Heart right ventricle (tissue), 16 donors: ENCODE measurements around the gene FEM1C. TPM values are rescaled to one million over a fixed set of nuclear protein-coding genes. Genes with fewer than 3 reads are reported as not detected.

Experiments
- ATAC-seq, 8 donors: fragments of 200-7000 bp; cut with Tn5 transposase; one replicate each; pipeline ENCODE4 v1.9.1; 2020; ENCODE audit warnings: mild to moderate bottlenecking in 8 of 8, moderate library complexity in 8 of 8, moderate number of reproducible peaks in 1 of 8
- DNase-seq, 2 donors: peaks; one replicate each; pipeline ENCODE4 v3.0.0-alpha.2; 2020
- H3K27ac ChIP-seq, 10 donors: fragments of 200-600 bp; sonication (generic) in 2 of 10; one replicate each; pipeline versions ENCODE4 v1.5.0 to v1.8.0; 2020 to 2022; ENCODE audit warnings: mild to moderate bottlenecking in 3 of 10
- H3K27me3 ChIP-seq, 7 donors: fragments of 200-600 bp; one replicate each; pipeline ENCODE4 v1.8.0; 2021 to 2022; ENCODE audit warnings: mild to moderate bottlenecking in 2 of 7
- H3K36me3 ChIP-seq, 9 donors: fragments of 200-600 bp; sonication (generic) in 1 of 9; one replicate each; pipeline versions ENCODE4 v1.5.0 to v1.8.0; 2020 to 2022; ENCODE audit warnings: mild to moderate bottlenecking in 2 of 9
- H3K4me1 ChIP-seq, 9 donors: fragments of 200-600 bp; sonication (generic) in 1 of 9; one replicate each; pipeline versions ENCODE4 v1.5.0 to v1.8.0; 2020 to 2022; ENCODE audit warnings: mild to moderate bottlenecking in 4 of 9
- H3K4me3 ChIP-seq, 10 donors: fragments of 200-600 bp; sonication (generic) in 2 of 10; one replicate each; pipeline versions ENCODE4 v1.5.0 to v1.8.0; 2020 to 2022; ENCODE audit warnings: mild to moderate bottlenecking in 7 of 10, moderate library complexity in 2 of 10
- H3K9me3 ChIP-seq, 11 donors: fragments of 200-600 bp in 10 of 11; sonication (generic) in 2 of 11; one replicate each; pipeline versions ENCODE4 v1.5.0 to v1.8.0; 2013 to 2022; ENCODE audit warnings: mild to moderate bottlenecking in 2 of 11, control low read depth in 1 of 11, moderate library complexity in 1 of 11
- WGBS, 2 donors: extraction: QIAGEN DNeasy Blood & Tissue Kit; methylation state at CpG; one replicate each; pipeline ENCODE4 v1.1.7; 2013; ENCODE audit warnings: inconsistent platforms in 1 of 2; 5-methylcytosine and 5-hydroxymethylcytosine counted together
- intact Hi-C, 10 donors: fragments of 100-400 bp; cut with DNase I; formaldehyde crosslinking; loops; one replicate each; pipeline versions ENCODE4 v1.11.1 to v1.14.2; 2022
- polyA plus RNA-seq, 2 donors: library from polyadenylated mRNA; stranded (reverse); fragments of 200-250 nt; gene quantifications; one replicate each; pipeline ENCODE4 v1.2.3, GENCODE V29; 2013
- total RNA-seq, 10 donors: library from RNA; stranded (reverse); fragmentation: NEBNext Ultra II Directional in 3 of 10; extraction: Animal tissue kit (Norgen Biotek cat#: 25700) in 3 of 10; gene quantifications; one replicate each; pipeline versions ENCODE4 v1.2.1 to v1.2.4, GENCODE V29; 2021 to 2023
- TF ChIP-seq, protein P1 (sequence below), 9 donors: fragments of 200-600 bp; sonication (generic) in 2 of 9; IDR thresholded peaks; one replicate each; pipeline versions ENCODE4 v1.5.0 to v1.8.0; 2021 to 2022; ENCODE audit warnings: antibody characterized with exemption in 9 of 9, mild to moderate bottlenecking in 5 of 9, moderate library complexity in 1 of 9
- donor health status: Arrhythmogenic right ventricular cardiomyopathy.
- donor health status: ischemic (EF 13 %, LVEDD 7.1; RV severe dilation, severe dysfunction).
- donor health status: healthy with polysubstance abuse.
- donor health status: DM: no; HTN: yes; CAD: no.
- donor health status: DM: no; HTN: no; CAD: no.
- donor health status: ischemic (EF 25% LVEDD 6.9; RV normal size, moderate dysfunction).
- donor health status: ischemic (EF 25% LVEDD 5.7; RV mildly dilated, moderate dysfunction).
- donor health status: healthy.
- donor health status: DM: yes; HTN: yes; CAD: no.
- donor health status: Ischemic cardiomyopathy.
- donor health status: ischemic (EF 35%, LVEDD 5.7; RV mildly dilated, moderate dysfunction).
- donor health status: nonischemic (EF 11% LVEDD 7.7; RV severe dilation, severe dysfunction).
- donor health status: DM: yes; HTN: yes; CAD: no.
- donor health status: PGD.
- donor health status: ischemic (EF 29% LVEDD 5.4; RV normal size, mild dysfunction).
- donor health status: nonischemic (EF 23%, LVEDD 6.1; RV moderate dilation, normal function).

FEM1C gene
- total and polyA plus RNA-seq, 12 donors = 17.8 to 72.2 (median 53.9) TPM

GRCh38 chr5:115586525-115587146, 42.1 kb upstream of the FEM1C start:
- H3K27ac ChIP-seq = no peak overlapping the region
- 52 to 54% methylated on average over 6 of the region's 6 CpGs for WGBS, 2 donors
- TF ChIP-seq, protein P1, sequence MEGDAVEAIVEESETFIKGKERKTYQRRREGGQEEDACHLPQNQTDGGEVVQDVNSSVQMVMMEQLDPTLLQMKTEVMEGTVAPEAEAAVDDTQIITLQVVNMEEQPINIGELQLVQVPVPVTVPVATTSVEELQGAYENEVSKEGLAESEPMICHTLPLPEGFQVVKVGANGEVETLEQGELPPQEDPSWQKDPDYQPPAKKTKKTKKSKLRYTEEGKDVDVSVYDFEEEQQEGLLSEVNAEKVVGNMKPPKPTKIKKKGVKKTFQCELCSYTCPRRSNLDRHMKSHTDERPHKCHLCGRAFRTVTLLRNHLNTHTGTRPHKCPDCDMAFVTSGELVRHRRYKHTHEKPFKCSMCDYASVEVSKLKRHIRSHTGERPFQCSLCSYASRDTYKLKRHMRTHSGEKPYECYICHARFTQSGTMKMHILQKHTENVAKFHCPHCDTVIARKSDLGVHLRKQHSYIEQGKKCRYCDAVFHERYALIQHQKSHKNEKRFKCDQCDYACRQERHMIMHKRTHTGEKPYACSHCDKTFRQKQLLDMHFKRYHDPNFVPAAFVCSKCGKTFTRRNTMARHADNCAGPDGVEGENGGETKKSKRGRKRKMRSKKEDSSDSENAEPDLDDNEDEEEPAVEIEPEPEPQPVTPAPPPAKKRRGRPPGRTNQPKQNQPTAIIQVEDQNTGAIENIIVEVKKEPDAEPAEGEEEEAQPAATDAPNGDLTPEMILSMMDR (IDR thresholded peaks at IDR 0.05) = peak; percentile 46 to 76 (median 64)

GRCh38 chr5:115585265-115585664, 40.7 kb upstream of the FEM1C start:
- DNase-seq = no peak
- 94 to 97% methylated on average over 1 of the region's 1 CpG for WGBS, 2 donors
- Histone ChIP-seq H3K9me3 (no peaks in the 10 kb centered on the region), H3K27me3 (no peaks in the 10 kb centered on the region), H3K27ac (no peak overlapping the region), H3K4me3 (no peak overlapping the region), H3K4me1 (peaks cover 0 to 33% (median 10%) of the 10 kb centered on the region in 9 donors), H3K36me3 (peaks cover 0 to 9% (median 0%) of the 10 kb centered on the region in 9 donors)
- intact Hi-C loops = loop anchor here in 7 of 10 donors (5.0 to 10.0 kb wide), 5 partner anchors 208 to 490 kb away; no protein-coding TSS in a partner anchor
- no peak for ATAC-seq
- TF ChIP-seq, protein P1 (IDR thresholded peaks at IDR 0.05) = no peak

More at GRCh38 chr5:115586525-115587146, 42.1 kb upstream of the FEM1C start:
- no peaks in the 10 kb centered on the region for H3K36me3 ChIP-seq
- H3K4me1 ChIP-seq = peaks cover 0 to 33% (median 10%) of the 10 kb centered on the region in 9 donors
- ATAC-seq = peak in 3 of 8 donors; percentile 31 to 52 (median 43)
- DNase-seq = no peak
- no peak overlapping the region for H3K4me3 ChIP-seq
- H3K27me3 ChIP-seq = no peaks in the 10 kb centered on the region
- no peaks in the 10 kb centered on the region for H3K9me3 ChIP-seq
- intact Hi-C loops = loop anchor here (1.0 to 10.0 kb wide), 8 partner anchors 209 to 492 kb away; no protein-coding TSS in a partner anchor

DNA sequence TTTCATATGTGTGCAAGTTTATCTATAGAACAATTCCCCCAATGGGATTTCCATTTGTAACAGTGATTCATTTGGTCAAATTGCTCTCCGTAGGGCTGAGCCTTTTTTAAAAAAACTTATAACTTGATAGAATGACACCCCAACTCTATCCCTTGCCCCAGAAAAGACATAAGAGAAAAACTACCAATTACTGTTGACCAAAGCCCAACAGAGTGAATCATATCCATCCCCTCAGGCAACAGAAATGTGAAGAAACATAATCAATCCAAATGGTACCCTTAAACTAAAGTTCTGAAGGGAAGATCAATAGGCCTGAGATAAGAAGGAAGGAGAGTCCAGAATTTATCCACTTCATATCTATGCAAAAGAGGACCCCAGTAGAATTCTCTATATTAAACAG, 39.9 kb upstream of the FEM1C start:
- H3K9me3 ChIP-seq = no peaks in the 10 kb centered on the region
- H3K27me3 ChIP-seq = no peaks in the 10 kb centered on the region
- 82 to 91% methylated on average over 1 of the region's 1 CpG for WGBS, 2 donors
- H3K27ac ChIP-seq = no peak overlapping the region
- DNase-seq = no peak
- peaks cover 0 to 16% (median 0%) of the 10 kb centered on the region in 9 donors for H3K36me3 ChIP-seq
- H3K4me3 ChIP-seq = no peak overlapping the region
- ATAC-seq = no peak
- intact Hi-C loops = loop anchor here in 2 of 10 donors (10.0 kb wide), 2 partner anchors 210 to 490 kb away; no protein-coding TSS in a partner anchor
- H3K4me1 ChIP-seq = peaks cover 0 to 30% (median 11%) of the 10 kb centered on the region in 9 donors
- TF ChIP-seq, protein P1 (IDR thresholded peaks at IDR 0.05) = no peak

- Histone ChIP-seq H3K27me3 (no peaks in the 10 kb centered on the region), H3K27ac (no peak overlapping the region), H3K4me1 (peaks cover 0 to 20% (median 6%) of the 10 kb centered on the region in 9 donors), H3K4me3 (no peak overlapping the region), H3K9me3 (no peaks in the 10 kb centered on the region), H3K36me3 (peaks cover 0 to 17% (median 0%) of the 10 kb centered on the region in 9 donors)
- TF ChIP-seq, protein P1 (IDR thresholded peaks at IDR 0.05) = no peak
- WGBS, 2 donors = 63 to 70% methylated on average over 3 of the region's 3 CpGs
- ATAC-seq = peak in 3 of 8 donors; percentile 44 to 81 (median 65)
- no peak for DNase-seq
- intact Hi-C loops = loop anchor here in 2 of 10 donors (10.0 kb wide), 2 partner anchors 209 to 489 kb away; no protein-coding TSS in a partner anchor
Measured at GRCh38 chr5:115583474-115583873, 38.9 kb upstream of the FEM1C start.
